HG03060 (cell line): ENCODE data around the gene LGR4.

Experiments used
- ATAC-seq: cut with Tn5 transposase; IDR thresholded peaks from one replicate; pipeline ENCODE4 v1.9.1; 2021; ENCODE audit warnings: low read depth, moderate number of reproducible peaks; ENCODE audit not compliant: unreplicated experiment

Gene LGR4

DNA sequence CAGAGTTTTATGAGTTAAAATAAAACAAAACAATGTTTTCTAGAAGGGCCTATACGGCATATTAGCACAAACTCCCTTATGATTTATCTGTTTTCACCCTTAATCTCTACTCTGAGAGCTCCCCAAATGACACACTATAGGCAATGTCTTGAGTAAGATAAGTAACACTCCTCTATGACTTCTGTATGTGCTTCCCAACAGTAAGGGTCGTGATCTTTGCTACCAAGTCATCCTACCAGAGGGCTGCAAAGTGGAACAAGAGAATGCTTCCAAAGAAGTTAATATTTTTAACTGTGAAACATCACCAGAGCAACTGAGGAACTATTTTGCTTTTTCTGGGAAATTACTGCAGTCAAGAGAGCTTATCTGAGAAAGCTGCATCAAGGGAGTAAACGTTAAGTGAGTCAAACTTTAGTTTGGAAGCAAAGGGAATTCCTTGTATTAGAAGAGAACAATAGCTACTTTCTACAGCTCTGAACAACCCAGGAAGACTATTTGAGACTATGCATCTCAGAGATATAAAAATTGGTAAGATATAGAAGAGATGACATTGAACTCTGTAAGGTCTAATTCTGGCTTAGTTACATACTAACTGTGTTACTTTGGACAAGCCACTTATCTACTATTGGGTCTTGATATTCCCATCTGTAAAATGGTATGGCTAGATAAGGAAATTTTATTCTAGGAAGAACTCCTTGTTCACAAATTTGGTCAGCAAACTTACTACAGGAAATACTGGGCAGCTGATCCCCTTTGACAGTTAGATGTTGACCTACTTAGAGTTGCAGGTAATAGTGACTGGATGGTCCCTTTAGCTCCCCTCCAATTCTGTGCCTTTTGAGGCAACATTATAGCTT, 65.9 kb downstream of the LGR4 start:
- no peak for ATAC-seq

DNA sequence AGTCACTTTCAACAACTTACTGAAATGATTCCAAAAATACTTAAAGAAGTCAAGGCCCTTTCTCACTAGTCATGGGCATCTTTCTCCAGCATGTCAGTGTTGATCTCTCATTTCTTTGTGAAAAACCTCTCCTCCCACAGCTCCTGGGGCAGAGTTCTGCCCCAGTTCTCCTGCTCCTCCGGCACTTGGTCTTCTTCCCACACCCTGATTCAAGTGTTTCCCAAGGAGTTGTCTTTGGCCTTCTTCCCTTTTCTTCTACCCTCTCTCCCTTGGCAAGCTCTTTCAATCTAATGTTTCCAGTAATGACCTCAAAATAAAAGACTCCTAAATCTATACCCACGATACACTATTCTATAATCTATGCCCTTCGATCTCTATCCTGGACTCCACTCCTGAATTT, 67.5 kb downstream of the LGR4 start:
- ATAC-seq: no peak

DNA sequence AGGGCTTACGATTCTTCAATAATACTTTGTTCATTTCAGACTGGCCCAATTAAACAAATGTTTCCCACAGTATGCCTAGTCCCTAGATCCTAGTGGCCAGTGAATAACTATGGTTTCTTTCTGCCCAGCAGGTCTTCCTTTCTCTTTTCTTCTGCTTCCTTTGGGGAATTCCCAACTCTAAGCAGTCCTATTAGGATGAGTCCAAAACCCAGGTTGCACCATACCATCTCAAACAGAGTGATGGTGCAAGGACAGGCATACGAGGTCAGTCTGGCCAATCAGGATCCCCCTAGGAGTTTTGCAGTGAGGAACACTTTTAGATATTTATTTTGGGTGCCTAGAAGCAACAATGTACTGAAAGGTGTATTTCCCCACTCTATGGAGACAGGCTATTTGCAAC, 68.2 kb downstream of the LGR4 start:
- ATAC-seq: no peak

GRCh38 chr11:27403195-27403594, 69.4 kb downstream of the LGR4 start:
- no peak for ATAC-seq

DNA sequence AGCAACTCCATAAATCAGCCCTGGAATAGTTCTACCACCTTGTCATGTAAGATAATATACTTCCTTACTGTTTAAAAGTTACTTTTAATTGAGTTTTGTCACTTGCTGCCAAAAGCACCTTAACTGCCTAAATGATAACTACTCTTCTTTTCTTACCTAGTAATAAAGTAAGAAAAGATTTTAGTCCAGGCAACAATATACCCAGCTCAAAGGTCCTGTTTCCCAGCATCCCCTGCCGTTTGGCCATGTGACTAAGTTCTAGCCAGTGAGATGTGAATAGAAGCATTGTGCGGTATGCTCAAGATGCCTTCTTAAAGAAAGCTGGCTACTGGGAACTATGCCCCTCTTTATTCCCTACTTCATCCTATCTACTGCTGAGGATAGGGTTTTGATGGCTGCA, 70.1 kb downstream of the LGR4 start:
- ATAC-seq: no peak

DNA sequence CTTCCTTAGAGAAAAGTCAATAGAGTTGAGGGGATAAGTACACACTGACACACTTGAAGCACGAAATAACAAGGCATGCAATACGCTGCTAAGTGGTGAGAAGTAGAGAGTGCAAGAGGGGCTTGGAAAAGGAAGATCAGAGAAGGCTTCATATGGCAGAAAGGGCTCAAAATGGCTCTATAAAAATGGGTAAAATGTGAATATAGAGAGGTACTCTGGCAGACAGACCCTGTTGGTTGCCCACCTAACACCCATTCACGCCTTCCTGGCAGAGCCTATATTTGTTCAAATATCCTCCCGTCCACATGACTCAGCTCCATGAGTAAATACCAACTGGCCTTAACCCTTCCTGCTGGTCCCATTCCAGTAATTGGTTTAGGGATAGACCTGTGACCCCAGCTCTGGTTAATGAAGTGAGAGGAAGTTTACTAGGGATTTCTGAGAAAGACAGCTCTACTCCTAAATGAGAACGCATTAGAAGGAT, 70.7 kb downstream of the LGR4 start:
- ATAC-seq: no peak

DNA sequence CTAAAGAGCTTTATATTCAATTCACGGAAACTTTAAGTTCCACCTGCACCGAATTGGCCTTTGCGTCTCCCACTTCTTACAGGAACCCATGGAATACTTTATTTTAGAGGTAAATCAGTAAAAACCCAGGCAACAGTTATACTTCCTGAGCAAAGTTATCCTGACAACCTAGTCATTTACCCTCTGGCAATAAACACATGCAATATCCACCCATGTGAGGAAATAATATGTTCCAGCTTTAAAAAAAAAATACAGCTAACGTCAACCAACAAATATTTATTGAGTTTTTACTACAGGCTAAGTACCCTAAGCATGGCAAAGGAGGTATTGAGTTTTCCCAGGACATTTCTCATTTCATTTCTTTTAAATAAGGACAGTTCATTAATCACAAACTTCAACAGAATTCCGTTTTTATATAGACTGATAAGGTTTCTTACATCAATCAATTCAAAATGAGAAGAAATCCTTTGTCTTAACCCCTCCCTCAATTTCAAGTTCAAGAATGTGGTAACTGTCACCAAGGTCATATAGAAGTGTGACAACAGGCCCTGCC, 71.2 kb downstream of the LGR4 start:
- ATAC-seq: no peak

GRCh38 chr11:27398400-27398770, 74.2 kb downstream of the LGR4 start:
- no peak for ATAC-seq

- ATAC-seq: no peak
Measured at GRCh38 chr11:27397624-27398399, 74.8 kb downstream of the LGR4 start.

GRCh38 chr11:27396259-27396839, 76.2 kb downstream of the LGR4 start:
- ATAC-seq: no peak

DNA sequence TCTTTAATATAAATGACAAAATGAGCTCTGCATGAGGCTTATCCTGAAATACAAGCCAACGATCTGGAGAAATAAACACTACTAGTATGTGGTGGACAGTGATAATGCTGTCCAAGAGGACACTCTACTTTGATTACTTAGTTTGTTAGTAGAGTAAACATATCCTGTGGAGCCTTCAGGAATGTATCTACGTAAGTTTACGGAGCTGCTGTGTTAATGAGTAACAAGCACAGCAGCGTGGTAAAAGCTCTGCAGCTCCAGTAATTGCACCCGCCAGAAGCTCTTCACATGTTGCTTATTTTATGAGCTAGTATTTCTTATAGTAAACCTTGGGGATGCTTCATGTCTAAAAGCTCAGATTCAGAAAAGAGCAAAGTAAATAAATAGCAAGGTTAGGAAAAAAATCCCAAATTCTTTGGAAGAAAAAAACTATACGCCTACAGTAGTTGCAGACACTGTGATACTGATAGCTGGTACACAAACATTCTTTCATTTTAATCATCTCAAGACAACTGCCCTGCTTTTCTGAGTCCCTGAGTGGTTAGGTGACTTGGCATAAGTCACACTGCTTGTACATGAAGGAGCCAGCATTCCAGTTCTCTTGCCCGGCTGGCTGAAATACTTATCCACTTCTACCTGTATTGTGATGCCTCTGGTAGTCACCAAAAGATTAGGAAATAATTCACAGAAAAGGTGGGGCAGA, 76.9 kb downstream of the LGR4 start:
- no peak for ATAC-seq

- ATAC-seq: no peak
Measured at GRCh38 chr11:27394781-27395228, 77.8 kb downstream of the LGR4 start.

- no peak for ATAC-seq
Measured at GRCh38 chr11:27392278-27393114, 80.1 kb downstream of the LGR4 start.

DNA sequence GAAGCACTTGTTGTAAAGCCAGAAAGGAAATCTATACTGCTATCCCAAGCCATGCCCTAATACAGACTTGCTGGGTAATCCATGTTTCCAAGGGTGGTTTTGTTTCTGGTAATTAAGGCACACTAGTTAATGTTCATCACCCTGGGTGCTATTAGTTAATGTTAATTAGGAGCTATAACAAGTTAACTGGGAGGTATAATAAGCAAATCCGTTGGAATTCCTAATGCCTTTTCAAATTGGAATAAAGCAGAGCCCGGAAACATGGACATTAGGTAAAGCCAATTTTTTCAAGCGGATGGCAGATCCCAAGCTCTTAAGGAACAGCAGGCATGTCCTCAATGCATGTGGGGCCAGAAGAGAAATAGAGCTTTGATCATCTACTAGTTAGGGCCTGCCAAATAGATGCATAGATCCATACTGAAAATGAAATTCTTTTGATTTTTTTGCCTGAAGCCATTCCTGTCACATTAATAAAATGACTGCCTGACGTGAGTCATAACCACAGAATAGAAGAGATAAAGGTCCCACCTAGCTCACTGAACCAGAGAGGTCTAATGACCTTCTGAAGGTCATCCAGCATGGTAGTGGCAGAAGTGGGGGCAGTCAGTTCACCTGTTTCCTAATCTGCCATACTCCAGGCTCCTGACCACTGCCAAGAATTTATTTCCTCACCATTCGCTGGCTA, 81.1 kb downstream of the LGR4 start:
- no peak for ATAC-seq

DNA sequence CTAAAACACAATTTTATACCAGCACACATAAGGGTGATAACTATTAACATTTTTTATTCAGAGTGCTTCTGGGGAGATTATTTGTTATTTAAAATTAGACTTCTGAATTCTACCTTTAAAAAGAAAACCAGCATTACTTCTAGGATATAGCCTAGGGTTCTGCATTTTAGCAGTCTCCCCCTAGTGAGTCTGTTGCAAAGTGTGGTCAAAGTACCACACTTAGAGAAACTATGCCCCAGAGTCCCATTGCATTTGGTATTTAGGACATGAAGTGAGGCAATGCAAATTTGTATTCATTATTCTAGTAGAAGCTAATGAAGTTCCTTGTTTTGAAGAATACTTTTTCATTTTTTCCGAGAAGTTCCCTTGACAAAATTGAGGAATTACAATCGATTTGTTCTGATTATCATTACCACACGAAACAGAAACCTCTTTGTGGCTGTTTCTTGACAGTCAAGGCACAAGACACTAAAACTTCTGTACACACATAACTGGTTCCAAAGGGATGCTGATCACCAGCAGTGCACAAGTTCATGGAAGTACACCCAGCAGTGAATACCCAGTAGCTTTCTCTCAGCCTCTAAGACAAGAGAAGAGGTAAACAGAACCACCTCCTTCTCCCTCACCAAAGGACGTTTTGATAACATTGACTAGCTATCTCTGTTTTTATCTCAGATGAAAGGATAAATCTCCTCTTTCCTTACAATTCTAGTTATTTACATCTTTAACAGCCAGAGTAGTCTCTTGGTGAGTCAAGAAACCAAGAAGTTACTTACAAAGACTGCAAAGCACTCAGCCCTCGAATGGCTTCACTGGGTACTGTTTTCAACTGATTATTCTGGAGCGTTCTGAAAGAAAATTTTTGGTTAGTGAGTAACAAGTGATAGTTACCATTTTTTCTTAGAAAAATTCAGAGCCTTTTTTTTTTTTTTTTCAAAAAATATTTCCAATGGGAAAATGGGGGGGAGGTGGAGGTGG, 82.0 kb downstream of the LGR4 start:
- ATAC-seq: no peak

- ATAC-seq: no peak
Measured at GRCh38 chr11:27388869-27389268, 83.7 kb downstream of the LGR4 start.

DNA sequence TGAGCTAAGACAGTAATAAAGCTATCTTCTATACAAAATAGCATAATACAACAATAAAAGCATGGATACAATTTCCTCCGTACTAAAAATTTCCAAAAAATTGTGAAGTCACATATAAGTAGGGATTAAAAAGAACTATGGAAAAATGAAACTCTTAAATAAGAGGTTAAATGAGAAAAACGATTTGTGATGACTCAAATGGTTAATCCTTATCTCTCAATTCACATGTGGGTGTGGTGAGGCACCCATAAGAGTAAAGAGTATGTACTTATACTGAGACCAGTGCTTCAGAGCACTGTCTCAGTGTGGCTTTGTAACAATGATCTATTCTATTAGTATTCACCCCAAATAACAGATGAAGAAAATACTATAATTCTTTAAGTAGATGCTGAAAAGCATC, 84.6 kb downstream of the LGR4 start:
- ATAC-seq: no peak

DNA sequence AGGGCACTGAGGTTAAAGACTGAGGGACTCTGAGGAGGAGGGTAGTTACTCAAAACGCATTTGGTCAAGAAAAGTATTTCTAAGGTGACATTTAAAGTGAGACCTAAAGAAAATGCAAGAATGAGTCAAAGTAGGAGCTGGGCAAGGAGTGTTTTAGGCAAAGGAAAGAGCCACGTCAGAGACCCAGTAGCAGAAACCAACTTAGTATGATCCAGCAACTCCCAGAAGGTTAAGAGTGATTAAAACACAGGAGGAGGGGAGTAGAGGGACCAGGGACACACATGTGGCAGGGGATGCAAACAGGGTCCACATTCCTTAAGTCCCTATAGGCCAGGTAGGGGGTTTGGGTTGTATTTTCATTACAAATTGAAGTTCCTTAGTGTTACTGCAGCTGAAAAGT, 85.2 kb downstream of the LGR4 start:
- no peak for ATAC-seq
